NCI-H1048 (cell line): ENCODE measurements around the gene ARMS2.

Source experiments
- DNase-seq: peaks from one replicate; lab custom pipeline; 2025; lab: John Stamatoyannopoulos, UW

ARMS2 gene

DNA sequence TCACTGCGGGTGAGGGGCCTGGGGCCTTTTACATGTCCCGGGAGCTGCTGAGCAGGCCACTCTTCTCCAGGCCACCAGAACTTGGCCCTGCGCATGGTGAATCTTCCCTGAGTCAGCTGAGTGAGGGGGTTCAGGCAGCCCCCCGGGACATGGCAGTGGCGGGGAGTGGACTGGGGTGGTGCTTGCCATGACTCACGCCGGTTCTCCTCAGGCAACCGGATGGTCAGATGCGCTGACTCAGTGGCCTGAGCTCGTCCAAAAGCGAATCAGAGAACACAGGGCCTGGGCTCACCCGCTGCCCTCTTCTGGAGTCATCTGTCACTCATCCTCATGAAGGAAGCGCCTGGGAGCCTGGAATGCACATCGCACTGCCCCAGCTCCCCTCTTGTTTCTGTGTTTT, 40.4 kb downstream of the ARMS2 start:
- DNase-seq: no peak

DNA sequence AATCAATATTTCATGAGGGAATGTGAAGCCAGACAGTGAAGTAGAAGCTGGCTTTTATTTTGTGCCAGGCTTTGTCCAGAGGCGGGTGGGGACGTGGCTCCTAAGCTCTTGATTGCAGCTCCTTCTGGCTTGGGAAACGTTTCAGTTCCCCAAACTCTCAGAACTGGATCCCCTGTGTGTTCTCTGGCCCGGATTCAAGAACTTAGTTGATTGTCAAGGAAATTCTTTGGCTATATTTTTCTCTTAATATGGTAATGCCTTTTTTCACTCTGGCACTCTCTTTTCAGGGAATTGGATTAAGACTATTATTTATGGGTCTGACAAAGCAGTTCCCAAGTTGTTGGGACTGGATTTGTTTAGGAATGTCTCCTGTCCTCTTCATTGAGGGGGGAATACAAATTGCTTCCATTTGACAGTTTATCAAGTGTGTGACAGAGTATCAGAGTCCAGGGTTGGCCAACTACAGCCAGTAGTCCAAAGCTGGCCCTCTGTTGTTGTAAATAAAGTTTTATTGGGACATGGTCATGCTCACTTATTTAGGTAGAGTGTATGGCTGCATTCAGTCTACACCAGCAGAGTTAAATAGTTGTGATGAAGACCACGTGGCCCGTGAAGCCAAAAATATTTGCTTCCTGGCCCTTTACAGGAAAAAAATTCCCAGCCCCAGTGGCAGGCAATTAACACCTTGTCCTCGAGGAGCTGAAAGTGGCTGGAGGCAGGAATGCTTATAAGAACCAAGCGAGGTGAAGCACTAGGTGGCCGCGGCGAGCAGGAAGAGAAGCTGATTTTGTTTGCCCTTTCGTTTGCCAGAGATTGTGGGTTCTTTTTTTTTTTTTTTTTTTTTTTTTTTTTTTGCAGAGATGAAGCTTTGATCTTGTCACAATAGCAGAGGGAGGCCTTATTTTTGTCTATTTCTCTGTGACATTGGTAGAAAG, 41.2 kb downstream of the ARMS2 start:
- DNase-seq: no peak

DNA sequence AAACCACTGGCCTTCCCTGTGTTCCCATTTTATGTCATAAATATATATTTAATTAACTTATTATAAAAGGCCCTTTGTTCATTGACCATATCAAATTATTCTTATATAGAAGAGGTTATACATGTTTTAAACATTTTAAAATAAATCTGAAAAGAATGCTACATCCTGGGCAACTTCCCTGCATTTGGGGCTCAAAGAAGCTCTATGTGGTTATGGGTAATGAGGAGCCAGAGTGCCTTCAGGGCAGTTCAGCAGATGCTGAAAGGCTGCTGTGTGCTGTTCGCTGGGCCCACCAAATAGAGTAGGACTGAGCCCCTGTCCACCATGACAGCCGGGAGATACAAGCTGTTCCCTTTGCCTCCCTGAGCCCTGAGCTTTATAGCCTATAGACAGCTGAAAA, 42.8 kb downstream of the ARMS2 start:
- no peak for DNase-seq

DNA sequence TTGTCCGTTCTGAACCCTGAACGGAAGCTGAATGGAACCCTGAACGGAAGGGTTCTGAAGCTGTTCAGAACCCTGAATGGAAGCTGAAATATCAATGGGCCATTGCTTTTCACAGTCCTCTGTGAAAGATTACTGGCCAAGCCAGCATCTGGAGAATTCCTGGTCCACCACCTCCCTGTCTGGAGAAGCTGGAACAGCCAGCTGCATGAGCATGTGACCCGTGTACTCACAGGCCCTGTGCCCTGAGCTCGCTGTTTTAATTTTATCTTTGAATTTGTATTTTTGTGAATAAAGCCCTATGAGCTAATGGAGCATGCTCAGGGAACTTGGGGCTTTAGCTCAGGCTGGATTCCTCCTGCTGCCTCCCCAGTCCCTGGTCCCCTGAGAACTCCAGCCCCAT, 44.1 kb downstream of the ARMS2 start:
- no peak for DNase-seq

DNA sequence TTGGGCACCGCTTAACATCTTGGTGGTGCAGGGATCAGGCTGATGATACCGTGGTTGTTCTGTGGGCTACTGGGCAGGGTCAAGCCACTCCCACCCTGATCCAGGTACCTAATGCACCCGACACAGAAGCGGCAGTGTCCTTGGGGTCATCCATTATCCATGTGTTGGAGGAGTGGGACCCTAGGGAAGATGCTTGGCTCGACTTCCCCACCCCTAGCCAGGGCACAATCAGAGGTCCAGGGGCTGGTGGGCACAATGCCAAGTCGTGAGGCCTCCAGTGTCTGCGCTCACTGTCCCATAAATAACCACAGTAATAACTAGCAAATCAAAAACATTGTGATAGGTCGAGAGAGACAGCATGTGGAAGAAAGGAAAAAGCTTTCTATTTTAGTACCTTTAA, 44.6 kb downstream of the ARMS2 start:
- DNase-seq: no peak

DNA sequence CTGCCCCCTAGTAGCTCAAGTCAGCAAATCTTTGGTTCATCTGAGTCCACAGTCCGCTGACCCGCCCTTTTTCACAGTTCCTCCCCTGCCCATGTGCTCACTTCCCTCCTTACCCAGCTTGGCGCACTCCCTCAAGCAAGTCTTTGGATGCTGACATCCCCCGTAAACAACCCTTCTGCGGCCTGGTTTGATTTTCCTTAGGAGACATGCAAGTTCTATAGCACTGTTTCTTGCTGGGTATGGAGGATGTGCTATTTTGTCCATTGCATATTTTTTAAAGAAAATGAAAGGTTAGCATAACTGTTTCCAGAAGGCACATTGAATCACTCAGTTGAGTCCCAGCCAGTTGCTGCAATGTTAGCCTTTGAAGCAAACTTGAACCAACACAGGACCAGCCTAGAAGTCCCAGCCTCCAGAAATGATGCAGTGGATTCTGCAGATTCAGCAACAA, 45.1 kb downstream of the ARMS2 start:
- no peak for DNase-seq

DNA sequence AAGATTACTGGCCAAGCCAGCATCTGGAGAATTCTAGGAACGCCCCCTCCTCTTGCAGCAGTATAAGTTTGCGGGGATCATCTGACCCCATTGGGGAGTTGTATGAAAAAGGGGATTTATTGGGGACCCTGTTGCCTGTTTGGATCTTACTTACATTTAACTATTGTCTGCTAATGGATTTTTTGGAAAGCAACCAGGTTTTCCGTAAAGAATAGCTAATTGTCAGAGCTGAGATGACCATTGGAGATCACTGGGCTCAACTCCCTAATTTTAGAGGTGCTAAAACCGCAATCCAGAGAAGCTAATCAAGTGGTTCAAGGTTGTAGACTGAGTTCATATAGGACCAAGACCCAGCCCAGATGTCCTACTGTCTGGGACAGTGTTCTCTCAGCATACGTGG, 45.7 kb downstream of the ARMS2 start:
- no peak for DNase-seq

DNA sequence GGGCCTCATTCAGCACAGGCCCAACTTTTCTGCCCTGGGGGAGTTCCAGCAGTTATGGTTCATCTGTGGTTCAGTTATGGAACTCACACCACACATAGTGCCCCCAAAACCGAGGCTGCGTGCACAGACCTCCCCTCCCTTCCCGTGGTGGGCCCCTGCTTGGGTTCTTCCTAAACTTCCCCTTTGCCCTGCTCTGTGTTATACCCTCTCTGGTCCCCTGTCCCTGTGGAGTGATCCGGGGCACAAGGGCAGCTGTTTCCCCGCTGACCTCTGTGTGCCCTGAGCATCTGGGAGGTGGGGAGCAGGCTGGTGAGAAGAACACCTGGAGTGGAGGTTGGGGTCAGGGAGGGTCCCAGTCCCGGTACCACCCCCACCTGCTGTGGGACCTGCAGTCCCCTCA, 46.3 kb downstream of the ARMS2 start:
- DNase-seq: no peak

DNA sequence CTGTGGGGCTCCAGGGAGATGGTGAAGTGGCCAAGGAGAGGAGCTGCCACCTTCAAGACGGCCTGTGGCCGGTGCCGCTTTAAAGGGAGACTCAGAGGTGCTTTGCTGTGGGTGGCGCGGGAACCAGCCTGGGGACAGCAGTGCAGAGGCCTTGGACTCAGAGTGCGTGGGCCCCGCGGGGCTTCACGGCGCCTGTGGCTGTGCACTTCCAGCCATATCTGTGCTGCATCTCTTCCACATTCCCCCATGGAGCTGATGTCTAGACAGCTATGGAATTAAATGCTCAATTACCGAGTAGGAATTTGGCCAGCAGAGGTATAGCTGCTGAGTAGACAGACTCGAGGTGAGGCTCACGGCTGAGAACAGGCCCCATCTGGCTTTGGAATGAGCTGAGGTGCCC, 48.6 kb downstream of the ARMS2 start:
- DNase-seq: no peak

DNA sequence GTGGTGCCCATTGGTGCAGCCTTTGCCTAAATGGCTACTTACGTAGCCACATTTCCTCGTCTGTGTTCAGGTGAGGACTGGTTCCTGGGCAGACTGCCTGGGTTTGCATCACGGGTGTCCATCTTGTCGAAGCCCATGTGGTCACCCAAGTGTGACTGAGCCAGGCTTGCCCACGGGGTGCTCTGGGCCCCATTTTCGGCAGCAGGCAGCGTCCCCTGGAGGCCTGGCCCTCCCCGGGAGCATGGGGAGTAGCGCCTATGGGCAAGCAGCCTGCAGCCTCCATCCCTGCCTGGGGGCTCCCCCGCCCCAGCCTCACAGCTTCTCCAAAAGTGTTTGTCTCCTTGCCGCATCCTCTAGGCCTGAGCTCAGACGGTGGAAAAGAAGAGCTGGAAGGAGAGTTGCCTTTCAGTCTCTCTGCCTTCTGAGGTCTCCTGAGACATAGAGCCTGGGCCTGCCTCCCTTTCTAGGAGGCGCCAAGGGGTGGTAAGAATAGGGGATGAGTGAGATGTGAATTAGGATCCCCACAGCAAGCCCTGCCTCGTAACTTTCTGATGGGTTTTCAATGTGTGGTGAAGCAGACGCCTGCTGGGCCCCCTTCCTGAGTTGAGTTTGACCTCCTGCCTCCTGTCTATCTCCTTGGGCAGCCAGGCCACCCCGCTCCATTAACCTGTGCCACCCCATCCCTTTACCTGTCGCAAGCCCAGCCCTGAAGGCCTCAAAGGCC, 49.6 kb downstream of the ARMS2 start:
- no peak for DNase-seq

DNA sequence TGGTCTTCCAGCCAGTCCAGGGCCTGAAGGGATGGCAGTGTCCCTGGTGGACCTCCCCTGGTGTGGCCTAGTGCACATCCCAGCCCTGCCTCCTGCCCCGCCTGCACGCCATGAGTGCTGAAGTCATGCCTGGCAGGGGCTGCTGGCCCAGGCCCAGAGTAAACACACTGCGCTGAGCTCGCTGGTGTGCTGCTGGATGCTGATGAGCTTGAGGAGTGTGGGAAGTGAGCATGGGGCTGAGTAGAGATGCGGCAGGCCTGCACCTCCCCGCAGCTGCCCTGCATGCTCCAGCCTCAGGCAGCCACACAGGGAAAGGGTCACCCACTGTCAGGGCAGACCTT, 50.1 kb downstream of the ARMS2 start:
- DNase-seq: no peak

DNA sequence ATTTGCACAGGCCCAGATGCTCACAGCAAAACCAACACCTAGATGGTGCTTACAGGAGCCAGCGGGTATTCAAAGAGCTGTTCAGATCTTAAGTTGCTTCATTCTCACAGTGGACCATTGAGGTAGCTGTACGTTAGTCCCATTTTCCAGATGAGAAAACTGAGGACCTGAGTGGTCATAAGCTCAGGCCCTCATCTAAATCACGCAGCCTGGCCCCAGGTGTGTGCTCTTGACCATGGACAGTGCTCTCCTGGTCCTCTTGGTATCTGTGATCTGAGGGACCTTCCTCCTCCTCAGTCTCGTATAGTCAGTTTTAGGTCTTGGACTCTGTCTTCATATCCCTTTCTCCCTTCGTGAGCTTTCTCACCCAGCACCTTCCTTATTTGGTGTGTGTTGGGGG, 50.6 kb downstream of the ARMS2 start:
- DNase-seq: no peak

DNA sequence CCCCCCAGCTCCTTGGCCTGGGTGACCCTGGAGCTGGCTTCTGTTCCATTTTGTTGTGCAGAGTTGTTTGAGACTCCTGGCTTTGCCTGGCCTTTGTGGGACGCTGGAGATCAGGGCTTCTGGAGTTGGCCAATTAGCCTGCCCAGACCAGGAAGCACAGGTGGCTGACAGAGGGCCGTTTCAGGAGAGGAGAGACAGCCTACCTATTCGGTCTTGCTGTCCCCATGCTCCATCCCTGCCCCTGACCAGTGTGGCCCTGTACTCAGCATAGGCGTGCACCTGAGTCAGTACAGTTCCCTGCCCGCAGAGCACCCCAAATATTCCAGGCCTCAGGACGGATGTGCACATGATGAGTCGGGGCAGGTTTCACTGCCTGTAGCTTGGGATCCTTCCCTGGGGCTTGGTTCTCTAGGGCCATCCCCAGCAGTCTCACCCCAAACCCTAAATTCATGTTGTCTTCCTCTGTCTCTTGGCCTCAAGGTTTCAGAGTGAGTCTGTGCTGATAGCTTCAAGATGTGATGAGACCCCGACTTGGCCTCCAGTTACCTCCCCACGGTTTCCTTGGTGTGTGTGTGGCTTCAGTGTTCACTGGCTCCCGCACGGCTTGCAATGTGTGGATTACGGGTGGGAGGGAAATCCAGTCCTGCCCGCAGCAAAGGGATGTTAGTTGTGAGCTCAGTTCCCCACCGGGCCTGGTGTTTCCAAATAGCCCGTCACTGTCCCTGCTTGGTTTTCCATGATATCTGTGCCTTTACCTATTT, 51.6 kb downstream of the ARMS2 start:
- DNase-seq: no peak
